WTC11 (cell line): ENCODE data around the gene PKIB. TPM values are rescaled to one million over a fixed set of nuclear protein-coding genes. Genes with fewer than 3 reads are reported as not detected.

Source experiments
- ATAC-seq: fragments of 200-7000 bp; cut with Tn5 transposase; 2 replicates; pipeline ENCODE4 v1.10.0; 2021; ENCODE audit warnings: mild to moderate bottlenecking, moderate library complexity
- CTCF ChIA-PET: fragments of 300-600 bp; sonication (Branson Sonifier 250); formaldehyde crosslinking; loops from one replicate; lab custom pipeline; 2021; ENCODE audit warnings: antibody characterized with exemption; lab: Charles Lee
- POLR2A ChIA-PET: fragments of 350-600 bp; sonication (Branson Sonifier 250); formaldehyde crosslinking; loops from one replicate; lab custom pipeline; 2021; ENCODE audit warnings: antibody characterized with exemption; lab: Charles Lee
- DNase-seq: peaks from one replicate; pipeline ENCODE4 v3.0.0; 2021; ENCODE audit warnings: low spot score
- H3K27ac Mint-ChIP-seq: 2 replicates; pipeline ENCODE4 v1.8.0; 2021; ENCODE audit warnings: mixed read lengths
- H3K27me3 Mint-ChIP-seq: 2 replicates; pipeline ENCODE4 v1.8.0; 2021; ENCODE audit warnings: low read depth, mild to moderate bottlenecking, moderate library complexity, mixed read lengths
- H3K36me3 Mint-ChIP-seq: 2 replicates; pipeline ENCODE4 v1.8.0; 2021; ENCODE audit warnings: mixed read lengths
- H3K4me1 Mint-ChIP-seq: 2 replicates; pipeline ENCODE4 v1.8.0; 2022; ENCODE audit warnings: mixed read lengths
- H3K4me3 Mint-ChIP-seq: 2 replicates; pipeline ENCODE4 v1.8.0; 2021; ENCODE audit warnings: mild to moderate bottlenecking, moderate library complexity, mixed read lengths
- H3K9me3 Mint-ChIP-seq: 2 replicates; pipeline ENCODE4 v1.8.0; 2021; ENCODE audit warnings: mixed read lengths
- ATF1 ChIP-seq: sonication (generic); formaldehyde crosslinking; IDR thresholded peaks from 2 replicates; pipeline ENCODE4 v1.8.1; 2023; ENCODE audit warnings: mild to moderate bottlenecking, moderate library complexity, missing genetic modification reagents
- ATF2 ChIP-seq: sonication (generic); formaldehyde crosslinking; IDR thresholded peaks from 2 replicates; pipeline ENCODE4 v1.8.1; 2022; ENCODE audit warnings: low read depth, missing genetic modification reagents, borderline replicate concordance
- CBFB ChIP-seq: sonication (generic); formaldehyde crosslinking; IDR thresholded peaks from 2 replicates; pipeline ENCODE4 v1.8.1; 2022; ENCODE audit warnings: mild to moderate bottlenecking, low read depth, missing genetic modification reagents
- CREB1 ChIP-seq: sonication (generic); formaldehyde crosslinking; IDR thresholded peaks from 2 replicates; pipeline ENCODE4 v1.8.0; 2023; ENCODE audit warnings: mild to moderate bottlenecking, missing genetic modification reagents
- CREM ChIP-seq: sonication (generic); formaldehyde crosslinking; IDR thresholded peaks from 2 replicates; pipeline ENCODE4 v1.8.1; 2022; ENCODE audit warnings: mild to moderate bottlenecking, missing genetic modification reagents, moderate library complexity
- CTCF ChIP-seq: fragments of 200-600 bp; IDR thresholded peaks from 2 replicates; pipeline ENCODE4 v1.8.0; 2022; ENCODE audit warnings: antibody characterized with exemption
- ELF4 ChIP-seq: sonication (generic); formaldehyde crosslinking; IDR thresholded peaks from 2 replicates; pipeline ENCODE4 v1.8.1; 2022; ENCODE audit warnings: low read depth, mild to moderate bottlenecking, moderate library complexity, missing genetic modification reagents
- ETV6 ChIP-seq: sonication (generic); formaldehyde crosslinking; IDR thresholded peaks from 2 replicates; pipeline ENCODE4 v1.8.1; 2022; ENCODE audit warnings: mild to moderate bottlenecking, missing genetic modification reagents
- FOXJ3 ChIP-seq: sonication (generic); formaldehyde crosslinking; IDR thresholded peaks from 2 replicates; pipeline ENCODE4 v1.9.0; 2021; ENCODE audit warnings: missing genetic modification reagents, mild to moderate bottlenecking, borderline replicate concordance
- GTF2I ChIP-seq: fragments of 250-450 bp; sonication (Bioruptor Pico); conservative IDR thresholded peaks from 2 replicates; pipeline ENCODE4 v1.4.0; 2021; ENCODE audit warnings: mild to moderate bottlenecking
- HMGA2 ChIP-seq: fragments of 250-450 bp; sonication (Bioruptor Pico); IDR thresholded peaks from 2 replicates; pipeline ENCODE4 v1.4.0; 2021; ENCODE audit warnings: mild to moderate bottlenecking, moderate library complexity
- IRF1 ChIP-seq: sonication (generic); formaldehyde crosslinking; IDR thresholded peaks from 2 replicates; pipeline ENCODE4 v1.8.0; 2023; ENCODE audit warnings: missing genetic modification reagents
- MXD4 ChIP-seq: fragments of 250-450 bp; sonication (Bioruptor Pico); IDR thresholded peaks from 2 replicates; pipeline ENCODE4 v1.8.0; 2021; ENCODE audit warnings: mild to moderate bottlenecking, moderate library complexity, borderline replicate concordance
- MYBL2 ChIP-seq: sonication (generic); formaldehyde crosslinking; IDR thresholded peaks from 2 replicates; pipeline ENCODE4 v1.8.1; 2023; ENCODE audit warnings: mild to moderate bottlenecking, moderate library complexity, missing genetic modification reagents
- NFATC4 ChIP-seq: fragments of 250-450 bp; sonication (Bioruptor Pico); IDR thresholded peaks from 2 replicates; pipeline ENCODE4 v1.9.0; 2021; ENCODE audit warnings: mild to moderate bottlenecking
- OVOL2 ChIP-seq: fragments of 250-450 bp; sonication (Bioruptor Pico); IDR thresholded peaks from 2 replicates; pipeline ENCODE4 v1.9.0; 2021; ENCODE audit warnings: mild to moderate bottlenecking, borderline replicate concordance
- PREB ChIP-seq: sonication (generic); formaldehyde crosslinking; IDR thresholded peaks from 2 replicates; pipeline ENCODE4 v1.8.1; 2022; ENCODE audit warnings: mild to moderate bottlenecking, missing genetic modification reagents, moderate library complexity, borderline replicate concordance
- PRRX2 ChIP-seq: fragments of 250-450 bp; sonication (Bioruptor Pico); IDR thresholded peaks from 2 replicates; pipeline ENCODE4 v1.8.0; 2021; ENCODE audit warnings: mild to moderate bottlenecking
- RELA ChIP-seq: sonication (generic); formaldehyde crosslinking; IDR thresholded peaks from 2 replicates; pipeline ENCODE4 v1.8.1; 2022; ENCODE audit warnings: missing genetic modification reagents, mild to moderate bottlenecking, borderline replicate concordance
- SP1 ChIP-seq: sonication (generic); formaldehyde crosslinking; conservative IDR thresholded peaks from 2 replicates; pipeline ENCODE4 v1.8.1; 2022; ENCODE audit warnings: missing genetic modification reagents
- TEAD4 ChIP-seq: sonication (generic); formaldehyde crosslinking; IDR thresholded peaks from 2 replicates; pipeline ENCODE4 v1.8.0; 2022; ENCODE audit warnings: mild to moderate bottlenecking, missing genetic modification reagents
- ZNF219 ChIP-seq: sonication (generic); formaldehyde crosslinking; IDR thresholded peaks from 2 replicates; pipeline ENCODE4 v1.8.0; 2023; ENCODE audit warnings: missing genetic modification reagents, mild to moderate bottlenecking, borderline replicate concordance
- ZNF232 ChIP-seq: sonication (generic); formaldehyde crosslinking; IDR thresholded peaks from 2 replicates; pipeline ENCODE4 v1.8.0; 2022; ENCODE audit warnings: mild to moderate bottlenecking, missing genetic modification reagents
- ZNF317 ChIP-seq: sonication (generic); formaldehyde crosslinking; IDR thresholded peaks from 2 replicates; pipeline ENCODE4 v1.8.1; 2023; ENCODE audit warnings: low read depth, mild to moderate bottlenecking, moderate library complexity, missing genetic modification reagents, borderline replicate concordance
- ZNF416 ChIP-seq: fragments of 250-450 bp; sonication (Bioruptor Pico); IDR thresholded peaks from 2 replicates; pipeline ENCODE4 v1.9.0; 2021; ENCODE audit warnings: mild to moderate bottlenecking, inconsistent platforms
- ZNF512 ChIP-seq: sonication (generic); formaldehyde crosslinking; IDR thresholded peaks from 2 replicates; pipeline ENCODE4 v1.8.1; 2022; ENCODE audit warnings: missing genetic modification reagents, borderline replicate concordance
- total RNA-seq: library from RNA; stranded (reverse); gene quantifications from 3 replicates; pipeline ENCODE4 v1.2.3, GENCODE V29; 2021

PKIB gene
- total RNA-seq, 1 experiment from 2014 or later, result 26.4 TPM

- TF ChIP-seq PREB (CRISPR knock-in tag) (no peak), IRF1 (CRISPR knock-in tag) (no peak), MYBL2 (CRISPR knock-in tag) (no peak), CBFB (CRISPR knock-in tag) (no peak), ETV6 (CRISPR knock-in tag) (no peak), CREB1 (no peak), PRRX2 (CRISPR knock-in tag) (no peak)
These were observed 41.9 kb upstream of the PKIB start (continued) for GRCh38 chr6:122568350-122568749.

GRCh38 chr6:122568797-122569221 lies 41.4 kb upstream of the PKIB start:
- DNase-seq, result no peak
- Mint-ChIP-seq H3K36me3 (peaks cover 25% of the 10 kb centered on the region), H3K27ac (no peak overlapping the region), H3K4me1 (peaks cover 5% of the 10 kb centered on the region), H3K9me3 (peaks cover 20% of the 10 kb centered on the region), H3K4me3 (no peak overlapping the region), H3K27me3 (no peaks in the 10 kb centered on the region)
- TF ChIP-seq CREM (CRISPR knock-in tag), result no peak
- no peak for TF ChIP-seq CBFB (CRISPR knock-in tag)
- TF ChIP-seq SP1 (CRISPR knock-in tag), result no peak
- no peak for TF ChIP-seq HMGA2 (CRISPR knock-in tag)
- ATAC-seq, result peak; percentile 83
- ChIA-PET POLR2A (no interaction called here), CTCF (interaction anchor here (1.3 kb wide), 1 partner anchor 39 kb away, joined by 5 read pairs; no protein-coding TSS in a partner anchor)

- ATAC-seq (peak; percentile 17; the same call in 1 of the 2 replicates), DNase-seq (no peak)
- CTCF ChIA-PET, result interaction anchor here (1.3 kb wide), 1 partner anchor 39 kb away, joined by 5 read pairs; no protein-coding TSS in a partner anchor
- H3K9me3 Mint-ChIP-seq, result peaks cover 25% of the 10 kb centered on the region
- peaks cover 27% of the 10 kb centered on the region for H3K36me3 Mint-ChIP-seq
- POLR2A ChIA-PET, result no interaction called here
- H3K4me3 Mint-ChIP-seq, result no peak overlapping the region
- peaks cover 5% of the 10 kb centered on the region; the same call in 1 of the 2 replicates for H3K4me1 Mint-ChIP-seq
- H3K27me3 Mint-ChIP-seq, result no peaks in the 10 kb centered on the region
- H3K27ac Mint-ChIP-seq, result no peak overlapping the region
- TF ChIP-seq CTCF (no peak), TEAD4 (CRISPR knock-in tag) (no peak), GTF2I (CRISPR knock-in tag) (no peak), ELF4 (no peak), NFATC4 (CRISPR knock-in tag) (no peak), FOXJ3 (CRISPR knock-in tag) (no peak), ZNF219 (CRISPR knock-in tag) (no peak), RELA (CRISPR knock-in tag) (no peak), ATF2 (no peak), MXD4 (CRISPR knock-in tag) (no peak), ZNF232 (no peak), ZNF416 (CRISPR knock-in tag) (no peak), IRF1 (CRISPR knock-in tag) (no peak), ZNF512 (no peak), ZNF317 (CRISPR knock-in tag) (no peak), ATF1 (CRISPR knock-in tag) (no peak), PRRX2 (CRISPR knock-in tag) (no peak), OVOL2 (CRISPR knock-in tag) (no peak)
These were observed 40.9 kb upstream of the PKIB start for GRCh38 chr6:122569230-122569771.
